Stimulated activated CD8-positive, alpha-beta memory T cell treated with anti-CD3 and anti-CD28 coated beads, Interleukin-15, amount 100 ng/mL, for 24 hours (primary cell): Measurements from ENCODE around the gene DAND5.
"Not testable (repeated sequence)": the region's sequence is repeated elsewhere in the genome, so short reads cannot be mapped to it uniquely, and the experiment has no call there.

Experiments used
- DNase-seq: peaks from one replicate; pipeline ENCODE4 v3.0.0-alpha.2; 2020; ENCODE audit warnings: low read depth

Gene DAND5

GRCh38 chr19:12967907-12968306 lies 1.5 kb upstream of the DAND5 start:
- no peak for DNase-seq

GRCh38 chr19:12970070-12970820 lies 869 bp downstream of the DAND5 start:
- DNase-seq, result no peak

- DNase-seq, result no peak
Observed at GRCh38 chr19:12973236-12973635, 3.9 kb downstream of the DAND5 start.

GRCh38 chr19:12974301-12975220 lies 5.2 kb downstream of the DAND5 start:
- no peak for DNase-seq

GRCh38 chr19:12975221-12975741 lies 5.9 kb downstream of the DAND5 start:
- no peak for DNase-seq

GRCh38 chr19:12976109-12976508 lies 6.7 kb downstream of the DAND5 start:
- DNase-seq, result not testable (repeated sequence)

GRCh38 chr19:12979974-12980373 lies 10.6 kb downstream of the DAND5 start:
- DNase-seq, result no peak

- no peak for DNase-seq
Observed at GRCh38 chr19:12982648-12983047, 13.3 kb downstream of the DAND5 start.

GRCh38 chr19:12983091-12983490 lies 13.7 kb downstream of the DAND5 start:
- no peak for DNase-seq

GRCh38 chr19:12983542-12984142 lies 14.3 kb downstream of the DAND5 start:
- DNase-seq, result peak; percentile 87

GRCh38 chr19:12984143-12984627 lies 14.8 kb downstream of the DAND5 start:
- no peak for DNase-seq

- no peak for DNase-seq
Observed at GRCh38 chr19:12984683-12985048, 15.3 kb downstream of the DAND5 start.

- DNase-seq, result no peak
Observed at GRCh38 chr19:12985049-12985776, 15.8 kb downstream of the DAND5 start.

GRCh38 chr19:12986726-12987125 lies 17.4 kb downstream of the DAND5 start:
- no peak for DNase-seq

- DNase-seq, result no peak
Observed at GRCh38 chr19:12987190-12987589, 17.8 kb downstream of the DAND5 start.

GRCh38 chr19:12987781-12988180 lies 18.4 kb downstream of the DAND5 start:
- no peak for DNase-seq

- no peak for DNase-seq
Observed at GRCh38 chr19:12990431-12990830, 21.1 kb downstream of the DAND5 start.

- DNase-seq, result no peak
Observed at GRCh38 chr19:12990853-12991252, 21.5 kb downstream of the DAND5 start.

- no peak for DNase-seq
Observed at GRCh38 chr19:12991296-12991695, 21.9 kb downstream of the DAND5 start.

GRCh38 chr19:12992729-12993128 lies 23.4 kb downstream of the DAND5 start:
- no peak for DNase-seq

- no peak for DNase-seq
Observed at GRCh38 chr19:12993562-12993961, 24.2 kb downstream of the DAND5 start.
